HepG2 (cell line): ENCODE measurements around the gene COQ10B. TPM values are rescaled to one million over a fixed set of nuclear protein-coding genes. Genes with fewer than 3 reads are reported as not detected.

Experiments
- GABPA ChIP-seq, 2 experiments: IDR thresholded peaks; 2 replicates each; pipeline ENCODE4 v1.6.1; 2011 to 2016; ENCODE audit warnings: low read depth in 2 of 2, low read length in 1 of 2, missing biosample characterization in 1 of 2, missing genetic modification characterization in 1 of 2
- HDAC1 ChIP-seq: sonication (generic); formaldehyde crosslinking; IDR thresholded peaks from 2 replicates; pipeline ENCODE4 v1.5.1; 2020; ENCODE audit warnings: mild to moderate bottlenecking, missing genetic modification reagents
- HNF4G ChIP-seq, 2 experiments: sonication (generic) in 1 of 2; formaldehyde crosslinking in 1 of 2; IDR thresholded peaks; 2 replicates each; pipeline versions ENCODE4 v1.4.0 to v1.6.1; 2011 to 2020; ENCODE audit warnings: borderline replicate concordance in 2 of 2, low read depth in 2 of 2, mild to moderate bottlenecking in 2 of 2, low read length in 1 of 2, missing genetic modification reagents in 1 of 2, moderate library complexity in 1 of 2
- KDM1A ChIP-seq: IDR thresholded peaks from 2 replicates; pipeline ENCODE4 v1.6.1; 2016; ENCODE audit warnings: missing compliant biosample characterization
- MAFK ChIP-seq, 2 experiments: IDR thresholded peaks in 1 of 2; conservative IDR thresholded peaks in 1 of 2; 2 replicates each; pipeline ENCODE4 v1.6.1; 2011; ENCODE audit warnings: improper control_type of control experiment in 2 of 2, low read length in 2 of 2
- MEF2D ChIP-seq: sonication (generic); formaldehyde crosslinking; IDR thresholded peaks from 2 replicates; pipeline ENCODE4 v1.5.1; 2020; ENCODE audit warnings: mild to moderate bottlenecking, missing genetic modification reagents
- NFE2L2 ChIP-seq: fragments of 150-350 bp; IDR thresholded peaks from 2 replicates; pipeline ENCODE4 v1.6.1; 2014; ENCODE audit warnings: low read length
- RFXAP ChIP-seq: sonication (generic); formaldehyde crosslinking; IDR thresholded peaks from 2 replicates; pipeline ENCODE4 v1.4.0; 2020; ENCODE audit warnings: missing genetic modification reagents, borderline replicate concordance
- SIX1 ChIP-seq: sonication (generic); formaldehyde crosslinking; IDR thresholded peaks from 2 replicates; pipeline ENCODE4 v1.4.0; 2020; ENCODE audit warnings: missing genetic modification reagents, borderline replicate concordance
- TCF7 ChIP-seq: sonication (generic); IDR thresholded peaks from 2 replicates; pipeline ENCODE4 v1.6.1; 2016; ENCODE audit warnings: antibody characterized with exemption, low read depth
- ZHX1 ChIP-seq: sonication (generic); formaldehyde crosslinking; IDR thresholded peaks from 2 replicates; pipeline ENCODE4 v1.8.1; 2022; ENCODE audit warnings: low read depth, mild to moderate bottlenecking, missing genetic modification reagents
- ZNF737 ChIP-seq: sonication (generic); formaldehyde crosslinking; IDR thresholded peaks from 2 replicates; pipeline ENCODE4 v1.5.0; 2020; ENCODE audit warnings: missing genetic modification reagents, mild to moderate bottlenecking, borderline replicate concordance
- ZNF773 ChIP-seq: sonication (generic); formaldehyde crosslinking; IDR thresholded peaks from 2 replicates; pipeline ENCODE4 v1.4.0; 2020; ENCODE audit warnings: missing genetic modification reagents, borderline replicate concordance
- polyA plus RNA-seq, 8 experiments: library from polyadenylated mRNA; depleted of rRNA in 3 of 8; stranded (reverse) in 7 of 8; unstranded in 1 of 8; fragments of >200 nt; fragmentation: Illumina TruSeq in 4 of 8; extraction: Trizol in 4 of 8; gene quantifications; 2 replicates each; pipeline versions ENCODE4 v1.2.1 to v1.2.3, GENCODE V29; 2011 to 2016; ENCODE audit warnings: low read depth in 4 of 8, missing spikeins in 1 of 8, mixed read lengths in 1 of 8; ENCODE audit not compliant: insufficient read depth in 1 of 8
- total RNA-seq, 5 experiments: library from RNA; depleted of rRNA; stranded (reverse); fragments of >200 nt; fragmentation: Illumina TruSeq; extraction: Trizol; gene quantifications; 2 replicates each; pipeline ENCODE4 v1.2.3, GENCODE V29; 2016; ENCODE audit warnings: low read depth in 1 of 5
- TF ChIP-seq, protein P1 (sequence below): sonication (generic); formaldehyde crosslinking; IDR thresholded peaks from 2 replicates; pipeline ENCODE4 v1.5.0; 2020; ENCODE audit warnings: missing genetic modification reagents
- TF ChIP-seq, protein P2 (sequence below): sonication (generic); formaldehyde crosslinking; IDR thresholded peaks from 2 replicates; pipeline ENCODE4 v1.5.0; 2020; ENCODE audit warnings: mild to moderate bottlenecking, low read depth, missing genetic modification reagents, borderline replicate concordance
- TF ChIP-seq, protein P3 (sequence below): sonication (generic); formaldehyde crosslinking; conservative IDR thresholded peaks from 2 replicates; pipeline ENCODE4 v1.8.0; 2022; ENCODE audit warnings: missing genetic modification reagents
- TF ChIP-seq, protein P4 (sequence below): sonication (generic); formaldehyde crosslinking; IDR thresholded peaks from 2 replicates; pipeline ENCODE4 v1.8.0; 2022; ENCODE audit warnings: mild to moderate bottlenecking, missing genetic modification reagents, borderline replicate concordance

Gene COQ10B
- total and polyA plus RNA-seq, 2 of the 13 experiments (the other 11 are each of a cell fraction or from before 2014, with no cell fraction given) = 4.6 to 34.9 TPM

GRCh38 chr2:197435598-197436420 lies 17.5 kb upstream of the COQ10B start (continued):
- TF ChIP-seq ZHX1 (CRISPR knock-in tag) (no peak), ZNF773 (no peak), GABPA (IDR thresholded peaks at IDR 0.05; ENCODE audit: low read depth, low read length) (no peak), GABPA (CRISPR knock-in tag; IDR thresholded peaks at IDR 0.05; ENCODE audit: low read depth) (0 out of 2 replicates have a peak, but pooled peaks have one; percentile 36), MAFK (conservative IDR thresholded peaks at IDR 0.05 in 1 of 2, IDR thresholded peaks at IDR 0.05 in 1 of 2; ENCODE audit: low read length in 2 of 2) (no peak), KDM1A (CRISPR knock-in tag) (no peak), HDAC1 (CRISPR knock-in tag) (no peak; the same call in 1 of the 2 replicates), MEF2D (no peak), RFXAP (CRISPR knock-in tag) (0 out of 2 replicates have a peak, but pooled peaks have one; percentile 30), SIX1 (CRISPR knock-in tag) (no peak), NFE2L2 (no peak), TCF7 (no peak), HNF4G (IDR thresholded peaks at IDR 0.05; ENCODE audit: borderline replicate concordance, low read depth, low read length) (no peak), HNF4G (CRISPR knock-in tag; IDR thresholded peaks at IDR 0.05; ENCODE audit: borderline replicate concordance, low read depth) (peak; percentile 42; the same call in 1 of the 2 replicates), ZNF737 (no peak)
- TF ChIP-seq, protein P1, sequence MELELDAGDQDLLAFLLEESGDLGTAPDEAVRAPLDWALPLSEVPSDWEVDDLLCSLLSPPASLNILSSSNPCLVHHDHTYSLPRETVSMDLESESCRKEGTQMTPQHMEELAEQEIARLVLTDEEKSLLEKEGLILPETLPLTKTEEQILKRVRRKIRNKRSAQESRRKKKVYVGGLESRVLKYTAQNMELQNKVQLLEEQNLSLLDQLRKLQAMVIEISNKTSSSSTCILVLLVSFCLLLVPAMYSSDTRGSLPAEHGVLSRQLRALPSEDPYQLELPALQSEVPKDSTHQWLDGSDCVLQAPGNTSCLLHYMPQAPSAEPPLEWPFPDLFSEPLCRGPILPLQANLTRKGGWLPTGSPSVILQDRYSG (CRISPR knock-in tag) = no peak
- TF ChIP-seq, protein P2, sequence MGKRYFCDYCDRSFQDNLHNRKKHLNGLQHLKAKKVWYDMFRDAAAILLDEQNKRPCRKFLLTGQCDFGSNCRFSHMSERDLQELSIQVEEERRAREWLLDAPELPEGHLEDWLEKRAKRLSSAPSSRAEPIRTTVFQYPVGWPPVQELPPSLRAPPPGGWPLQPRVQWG (CRISPR knock-in tag) = no peak
- TF ChIP-seq, protein P3, sequence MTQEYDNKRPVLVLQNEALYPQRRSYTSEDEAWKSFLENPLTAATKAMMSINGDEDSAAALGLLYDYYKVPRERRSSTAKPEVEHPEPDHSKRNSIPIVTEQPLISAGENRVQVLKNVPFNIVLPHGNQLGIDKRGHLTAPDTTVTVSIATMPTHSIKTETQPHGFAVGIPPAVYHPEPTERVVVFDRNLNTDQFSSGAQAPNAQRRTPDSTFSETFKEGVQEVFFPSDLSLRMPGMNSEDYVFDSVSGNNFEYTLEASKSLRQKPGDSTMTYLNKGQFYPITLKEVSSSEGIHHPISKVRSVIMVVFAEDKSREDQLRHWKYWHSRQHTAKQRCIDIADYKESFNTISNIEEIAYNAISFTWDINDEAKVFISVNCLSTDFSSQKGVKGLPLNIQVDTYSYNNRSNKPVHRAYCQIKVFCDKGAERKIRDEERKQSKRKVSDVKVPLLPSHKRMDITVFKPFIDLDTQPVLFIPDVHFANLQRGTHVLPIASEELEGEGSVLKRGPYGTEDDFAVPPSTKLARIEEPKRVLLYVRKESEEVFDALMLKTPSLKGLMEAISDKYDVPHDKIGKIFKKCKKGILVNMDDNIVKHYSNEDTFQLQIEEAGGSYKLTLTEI (CRISPR knock-in tag) = no peak
- TF ChIP-seq, protein P4, sequence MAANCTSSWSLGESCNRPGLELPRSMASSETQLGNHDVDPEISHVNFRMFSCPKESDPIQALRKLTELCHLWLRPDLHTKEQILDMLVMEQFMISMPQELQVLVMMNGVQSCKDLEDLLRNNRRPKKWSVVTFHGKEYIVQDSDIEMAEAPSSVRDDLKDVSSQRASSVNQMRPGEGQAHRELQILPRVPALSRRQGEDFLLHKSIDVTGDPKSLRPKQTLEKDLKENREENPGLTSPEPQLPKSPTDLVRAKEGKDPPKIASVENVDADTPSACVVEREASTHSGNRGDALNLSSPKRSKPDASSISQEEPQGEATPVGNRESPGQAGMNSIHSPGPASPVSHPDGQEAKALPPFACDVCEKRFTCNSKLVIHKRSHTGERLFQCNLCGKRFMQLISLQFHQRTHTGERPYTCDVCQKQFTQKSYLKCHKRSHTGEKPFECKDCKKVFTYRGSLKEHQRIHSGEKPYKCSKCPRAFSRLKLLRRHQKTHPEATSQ (CRISPR knock-in tag) = no peak
